HG03139 (cell line): ENCODE results near the gene SIX4.

Source experiments
- ATAC-seq: cut with Tn5 transposase; IDR thresholded peaks from one replicate; pipeline ENCODE4 v1.9.1; 2021; ENCODE audit not compliant: unreplicated experiment

The SIX4 gene

DNA sequence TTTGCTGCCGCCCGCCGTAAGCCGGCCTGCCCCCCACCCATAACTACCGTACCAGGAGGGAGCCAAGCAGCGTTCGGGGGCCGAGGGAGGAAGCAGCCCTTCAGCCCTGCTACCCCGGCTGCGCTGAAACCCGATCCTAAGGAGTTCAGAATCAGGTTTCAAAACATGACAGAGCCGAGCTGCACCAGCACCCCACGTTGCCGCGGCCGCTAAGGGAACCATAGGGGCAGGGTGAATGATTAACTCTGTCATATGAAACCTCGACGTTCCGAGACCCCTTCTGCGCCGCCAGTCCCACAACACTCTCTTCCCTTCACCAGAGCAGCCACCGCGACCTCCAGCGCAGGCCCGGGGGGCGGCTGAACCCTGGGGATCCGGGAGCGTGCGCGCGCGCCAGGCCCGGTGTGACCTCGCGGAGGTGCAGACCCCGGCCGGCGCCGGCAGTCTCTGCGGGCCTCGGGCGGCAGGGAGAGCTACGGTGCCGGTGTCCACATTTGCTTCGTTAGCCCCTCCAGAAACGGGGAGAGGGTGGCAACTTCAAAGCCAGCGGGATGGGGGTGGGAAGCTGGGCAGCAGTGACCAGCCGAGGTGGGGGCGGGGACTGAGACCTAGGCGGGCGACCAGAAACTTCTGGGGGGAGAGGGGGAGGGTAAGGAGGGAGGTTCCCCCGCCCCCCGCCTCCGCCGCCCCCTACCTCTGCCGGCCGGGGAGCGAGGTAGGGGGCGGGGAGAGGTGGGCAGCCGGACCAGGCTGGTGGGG, 1.6 kb downstream of the SIX4 start:
- ATAC-seq = peak; percentile 35

DNA sequence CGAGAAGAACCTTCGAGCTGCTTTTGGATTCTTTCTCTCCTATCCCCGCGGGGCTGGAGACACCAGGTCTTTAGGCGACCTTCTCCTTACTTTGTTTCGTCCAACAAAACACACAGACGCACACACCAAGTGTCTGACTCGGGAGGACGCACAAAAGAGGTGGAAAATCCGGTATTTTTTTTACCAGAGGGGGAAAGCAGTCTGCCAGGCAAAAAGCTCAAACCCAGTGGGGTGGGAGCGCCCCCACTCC, 2.1 kb downstream of the SIX4 start:
- ATAC-seq = no peak

DNA sequence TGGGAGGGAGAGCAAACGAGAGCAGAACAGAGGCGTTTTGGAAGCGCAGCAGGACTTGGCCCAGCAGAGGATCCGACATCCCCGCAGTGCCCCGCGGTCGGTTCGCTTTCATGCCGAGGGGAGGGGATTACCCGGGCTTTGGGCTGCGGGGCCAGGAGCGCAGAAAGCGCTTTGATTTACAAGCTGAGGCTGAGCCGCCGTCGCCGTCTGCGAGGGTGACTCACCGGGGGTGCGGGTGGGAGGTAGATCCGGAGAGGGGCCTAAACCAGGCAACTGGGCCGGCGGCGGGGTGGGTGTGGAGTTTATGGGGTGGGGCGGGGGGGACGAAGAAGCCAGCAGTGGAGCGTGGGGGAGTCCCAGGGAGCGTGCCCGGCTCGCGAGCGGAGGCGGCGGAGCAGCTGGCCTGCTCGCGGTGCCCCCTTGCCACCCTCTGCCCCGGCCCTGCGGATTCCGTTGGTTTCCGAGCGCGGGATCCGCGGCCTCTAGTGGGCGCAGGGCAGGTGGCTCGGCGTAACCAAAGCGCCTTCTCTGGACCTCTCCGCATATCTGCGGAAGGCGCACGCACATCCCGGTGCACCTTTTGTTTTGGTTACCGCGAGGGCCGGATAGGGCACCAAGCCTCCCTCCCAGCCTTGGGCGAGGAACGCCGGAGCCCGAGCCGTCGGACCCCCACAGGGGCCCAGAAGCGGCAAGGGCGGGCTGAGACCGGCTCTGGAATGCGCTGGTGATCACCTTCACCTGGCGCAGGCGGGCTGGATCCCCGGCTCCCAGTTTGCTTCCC, 2.6 kb downstream of the SIX4 start:
- no peak for ATAC-seq

DNA sequence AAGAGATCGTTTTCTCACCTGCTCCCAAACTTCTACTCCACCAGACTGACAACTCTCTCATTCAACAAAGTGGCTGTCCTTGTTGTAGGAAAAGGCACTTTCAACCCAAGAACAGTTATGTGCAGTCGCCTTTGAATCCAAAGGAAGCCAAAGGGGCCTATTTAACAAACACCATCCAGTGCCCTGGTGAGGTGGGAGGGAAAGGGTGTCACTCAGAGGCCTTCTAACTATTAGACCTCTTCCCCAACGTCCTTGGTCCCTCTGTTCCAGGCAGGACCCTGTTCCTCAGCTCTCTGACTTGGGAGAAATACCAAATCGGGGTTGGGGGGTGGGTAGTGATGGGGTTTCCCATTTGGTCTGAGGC, 3.2 kb downstream of the SIX4 start:
- no peak for ATAC-seq

DNA sequence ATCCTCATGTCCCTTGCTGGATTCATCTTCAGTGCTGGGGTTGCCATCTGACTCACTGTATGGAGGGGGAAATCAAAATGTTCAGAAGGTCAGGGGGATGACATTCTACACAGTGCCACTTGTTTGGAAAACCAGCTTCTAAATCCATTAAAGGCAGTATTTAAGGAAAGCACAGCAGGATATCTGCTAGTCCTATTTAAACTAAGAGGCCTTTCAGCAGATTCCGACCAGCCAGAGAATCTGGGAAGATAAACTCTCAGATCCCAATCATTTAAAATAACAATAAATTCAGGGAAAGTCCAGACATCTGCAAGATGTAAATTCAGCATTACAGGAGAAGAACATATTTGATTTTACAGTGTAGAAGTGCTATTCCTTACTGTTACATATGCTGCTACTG, 3.8 kb downstream of the SIX4 start:
- ATAC-seq = no peak

DNA sequence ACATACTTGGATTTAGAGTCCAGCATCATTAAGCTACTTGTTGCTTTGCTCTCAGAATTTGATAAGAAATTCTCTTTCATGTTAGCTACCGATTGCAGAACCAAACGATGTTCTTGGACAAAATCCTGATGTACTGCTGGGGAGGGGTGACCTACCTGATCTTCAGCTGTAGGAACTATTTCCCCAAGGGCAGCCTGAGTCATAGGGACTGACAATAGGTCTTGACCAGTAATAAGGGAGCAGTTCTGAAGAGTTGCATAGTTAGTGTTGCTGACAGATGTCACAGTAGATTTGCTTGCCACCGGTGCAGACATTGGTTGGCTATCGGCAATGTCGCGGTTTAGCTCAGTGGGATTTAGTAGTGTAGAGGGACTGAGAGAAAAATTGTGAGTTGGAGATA, 10.6 kb downstream of the SIX4 start:
- no peak for ATAC-seq

DNA sequence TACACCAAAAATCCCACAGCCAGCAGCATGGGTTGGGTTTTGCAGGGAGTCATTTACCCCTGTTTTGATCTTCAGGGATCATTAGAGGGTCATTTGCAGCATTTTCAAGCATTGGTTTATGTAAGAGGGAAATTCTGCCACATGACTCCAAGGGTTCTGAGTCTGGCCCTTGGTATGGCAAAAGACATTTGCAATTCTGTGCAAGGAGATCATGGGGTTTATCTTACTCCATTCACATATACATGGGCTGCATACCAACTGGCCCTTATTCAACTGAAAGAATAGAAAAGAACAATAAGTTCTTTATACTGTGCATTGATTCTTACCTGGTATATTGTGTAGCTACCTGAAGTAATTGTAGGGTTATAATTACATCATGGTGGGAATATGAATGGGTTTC, 13.7 kb downstream of the SIX4 start:
- ATAC-seq = no peak

DNA sequence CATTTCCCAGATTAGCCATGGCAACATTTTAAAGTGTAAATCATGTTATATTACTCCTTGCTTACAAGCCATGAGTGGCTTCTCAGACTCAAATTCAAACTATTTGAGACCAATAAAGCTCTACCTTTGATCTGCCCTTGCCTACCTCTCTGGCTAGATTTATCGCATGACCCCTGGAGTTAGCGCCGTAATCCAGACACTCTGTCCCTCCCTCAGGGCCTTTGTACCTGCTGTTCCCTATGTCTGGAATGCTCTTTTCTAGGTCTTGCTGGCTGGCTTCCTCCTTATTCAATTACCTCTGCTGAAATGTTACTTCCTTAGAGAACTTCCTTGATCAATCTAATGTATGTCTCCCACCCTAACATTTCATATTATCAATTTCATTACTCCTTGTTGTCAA, 16.3 kb downstream of the SIX4 start:
- ATAC-seq = no peak

DNA sequence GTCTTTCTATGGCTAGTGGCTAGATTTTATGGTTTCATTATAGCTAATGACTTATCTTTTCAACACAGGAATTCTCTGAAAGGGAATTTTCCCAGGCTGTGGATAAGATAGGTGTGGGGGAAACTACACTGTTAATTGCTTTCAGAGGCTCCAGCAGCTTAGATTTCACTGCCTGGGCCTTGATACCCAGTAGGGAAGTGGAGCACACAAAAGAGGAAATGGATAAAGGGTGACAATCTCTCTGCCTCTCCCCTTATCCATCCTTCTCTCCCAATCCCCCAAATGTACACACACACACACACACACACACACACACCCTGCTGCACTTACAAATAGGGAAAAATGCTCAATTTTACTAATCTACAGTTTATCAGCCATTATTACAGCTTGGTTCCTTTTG, 19.1 kb downstream of the SIX4 start:
- no peak for ATAC-seq

DNA sequence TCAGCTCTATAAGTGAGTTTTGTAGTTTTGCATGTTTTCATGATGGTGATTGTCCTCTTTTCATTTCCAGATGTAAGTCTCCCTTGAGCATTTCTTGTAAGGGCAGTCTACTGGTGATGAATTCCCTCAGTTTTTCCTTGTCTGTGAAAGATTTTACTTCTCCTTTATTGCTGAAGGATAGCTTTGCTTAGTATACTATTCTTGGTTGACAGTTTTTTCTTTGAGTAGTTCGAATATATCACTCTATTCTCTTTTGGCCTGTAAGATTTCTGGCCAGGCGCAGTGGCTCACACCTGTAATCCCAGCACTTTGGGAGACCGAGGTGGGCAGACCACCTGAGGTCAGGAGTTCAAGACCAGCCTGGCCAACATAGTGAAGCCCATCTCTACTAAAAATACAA, 23.6 kb downstream of the SIX4 start:
- no peak for ATAC-seq

DNA sequence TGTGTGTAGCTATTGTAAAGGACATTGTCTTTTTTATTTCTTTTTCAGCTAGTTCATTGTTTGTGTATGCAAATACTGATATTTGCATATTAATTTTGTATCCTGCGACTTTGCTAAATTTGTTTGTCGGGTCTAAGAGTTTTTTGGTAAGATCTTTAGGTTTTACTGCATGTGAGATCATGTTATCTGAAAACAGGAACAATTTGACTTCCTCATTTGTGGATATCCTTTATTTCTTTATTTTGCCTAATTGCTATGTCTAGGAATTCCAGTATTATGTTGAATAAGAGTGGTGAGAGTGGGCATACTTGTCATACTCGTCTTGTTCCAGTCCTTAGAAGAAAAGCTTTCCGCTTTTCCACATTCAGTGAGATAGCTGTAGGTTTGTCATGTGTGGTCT, 28.8 kb downstream of the SIX4 start:
- no peak for ATAC-seq

DNA sequence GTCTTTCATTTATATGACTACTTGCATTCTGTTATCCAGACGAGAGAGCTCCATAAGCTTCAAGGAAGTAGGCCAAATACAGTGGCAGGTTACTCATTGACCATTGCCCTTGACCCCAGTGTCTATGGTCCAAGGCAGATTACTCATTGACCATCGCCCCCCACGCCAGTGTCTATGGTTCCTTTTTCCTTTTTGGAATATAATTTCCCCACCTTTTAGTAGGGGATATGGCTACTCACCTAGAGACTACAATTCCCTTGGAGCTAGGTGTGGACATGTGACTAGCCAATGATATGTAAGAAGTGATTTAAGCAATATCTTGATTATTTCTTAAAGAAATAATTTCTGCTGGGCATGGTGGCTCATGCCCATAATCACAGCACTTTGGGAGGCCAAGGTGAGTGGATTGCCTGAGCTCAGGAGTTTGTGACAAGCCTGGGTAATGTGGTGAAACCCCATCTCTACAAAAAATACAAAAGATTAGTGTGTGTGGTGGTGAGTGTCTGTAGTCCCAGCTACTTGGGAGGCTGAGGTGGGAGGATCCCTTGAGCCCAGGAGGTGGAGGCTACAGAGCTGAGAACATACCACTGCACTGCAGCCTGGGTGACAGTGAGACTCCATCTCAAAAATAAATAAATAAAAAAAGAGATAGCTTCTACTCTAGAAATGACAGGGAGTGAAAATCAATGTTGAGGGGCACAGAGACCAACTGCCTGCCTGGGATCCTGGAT, 32.6 kb downstream of the SIX4 start:
- no peak for ATAC-seq

DNA sequence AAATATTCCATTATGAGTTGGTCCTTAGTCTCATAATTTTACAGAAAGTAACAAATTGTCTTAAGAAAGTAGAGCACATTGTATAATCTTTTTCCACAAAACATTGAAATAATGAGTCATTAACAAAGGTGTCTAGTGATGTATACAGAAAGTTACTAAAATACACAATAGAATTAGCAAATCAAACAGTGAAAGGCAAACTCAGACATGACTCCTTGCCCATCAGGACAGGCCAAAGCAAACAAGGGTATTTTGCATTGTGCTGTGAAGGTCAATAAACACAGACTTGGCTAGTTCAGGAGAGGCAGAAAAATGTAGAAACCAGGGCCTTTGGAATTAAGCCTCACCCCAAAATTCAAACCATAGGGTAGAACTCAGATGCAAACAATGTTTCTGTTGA, 37.3 kb downstream of the SIX4 start:
- no peak for ATAC-seq

DNA sequence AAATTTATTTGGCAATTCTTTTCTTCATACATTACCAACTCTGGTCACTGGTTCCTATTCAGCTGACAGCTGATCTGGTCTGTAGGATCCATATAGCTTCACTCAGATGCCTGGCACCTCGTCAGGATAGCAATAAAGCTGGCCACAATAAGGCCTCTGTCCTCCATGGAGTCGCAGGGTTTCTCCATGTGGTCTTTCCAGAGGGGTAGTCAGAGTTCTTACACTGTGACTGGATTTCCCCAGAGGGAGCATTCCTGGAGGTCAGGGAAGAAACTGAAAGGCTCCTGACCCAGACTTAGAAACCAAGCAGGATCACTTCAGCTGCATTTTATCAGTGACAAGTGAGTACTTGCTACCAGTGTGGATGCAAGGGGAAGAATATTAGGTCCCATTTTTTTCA, 39.9 kb downstream of the SIX4 start:
- ATAC-seq = no peak

DNA sequence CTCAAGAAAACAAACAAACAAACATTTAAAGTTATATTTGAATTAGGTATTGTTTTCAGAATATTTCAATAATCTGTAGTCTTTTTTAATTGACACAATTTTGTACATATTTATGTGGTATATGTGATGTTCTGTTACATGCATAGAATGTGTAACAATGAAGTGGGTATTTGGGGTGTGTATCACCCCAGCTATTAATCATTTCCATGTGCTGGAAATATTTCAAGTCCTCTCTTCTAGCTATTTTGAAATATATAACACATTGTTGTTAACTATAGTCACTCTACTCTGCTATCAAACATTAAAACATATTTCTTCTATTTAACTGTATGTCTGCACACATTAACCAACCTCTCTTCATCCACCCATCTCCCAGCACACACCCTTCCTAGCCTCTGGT, 42.9 kb downstream of the SIX4 start:
- no peak for ATAC-seq

DNA sequence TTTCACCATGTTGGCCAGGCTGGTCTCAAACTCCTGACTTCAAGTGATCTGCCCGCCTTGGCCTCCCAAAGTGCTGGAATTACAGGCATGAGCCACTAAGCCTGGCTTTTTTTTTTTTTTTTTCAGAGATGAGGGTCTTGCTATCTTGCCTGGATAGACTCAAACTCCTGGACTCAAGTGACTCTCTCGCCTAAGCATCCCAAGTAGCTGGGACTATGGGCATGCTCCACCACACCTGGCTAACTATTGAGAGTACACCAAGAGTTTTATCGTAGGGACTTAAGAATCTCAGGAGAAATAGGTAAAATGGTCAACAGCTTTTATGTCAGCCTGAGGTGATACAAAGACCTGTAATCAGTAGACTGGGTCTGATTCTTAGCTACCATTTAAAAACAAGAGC, 43.6 kb downstream of the SIX4 start:
- no peak for ATAC-seq

DNA sequence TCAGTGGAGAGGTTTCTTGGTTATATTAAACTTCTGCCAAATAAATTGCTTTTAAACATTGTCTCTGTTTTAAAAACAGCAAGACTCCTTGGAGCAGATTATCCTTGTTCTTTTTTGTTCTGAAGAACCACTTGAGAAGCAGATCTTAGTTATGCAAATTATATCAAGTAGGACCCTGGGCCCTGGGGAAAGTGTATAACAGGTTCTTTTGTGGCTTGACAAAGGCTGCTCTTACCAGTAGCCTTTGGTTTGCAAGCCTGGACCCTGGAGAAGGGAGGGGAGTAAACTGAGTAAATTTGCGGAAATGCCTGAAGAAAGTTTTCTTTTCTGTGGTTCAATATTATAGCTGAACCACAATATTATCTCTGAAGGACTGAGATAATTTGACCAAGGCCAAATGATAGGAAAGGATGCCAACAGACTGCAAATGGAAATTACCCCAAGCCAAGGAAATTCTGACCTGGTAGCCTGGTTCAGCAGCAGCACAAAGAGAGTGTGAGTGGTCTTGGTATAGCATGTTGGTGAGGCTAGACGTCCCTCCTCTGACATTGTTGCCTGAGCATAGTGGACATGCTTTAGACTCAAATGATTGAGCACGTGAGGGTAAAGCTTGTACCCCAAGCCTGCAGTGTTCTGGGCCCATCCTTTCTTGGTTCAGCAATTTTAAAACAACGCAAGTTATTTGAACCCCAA, 44.4 kb downstream of the SIX4 start:
- ATAC-seq = no peak

DNA sequence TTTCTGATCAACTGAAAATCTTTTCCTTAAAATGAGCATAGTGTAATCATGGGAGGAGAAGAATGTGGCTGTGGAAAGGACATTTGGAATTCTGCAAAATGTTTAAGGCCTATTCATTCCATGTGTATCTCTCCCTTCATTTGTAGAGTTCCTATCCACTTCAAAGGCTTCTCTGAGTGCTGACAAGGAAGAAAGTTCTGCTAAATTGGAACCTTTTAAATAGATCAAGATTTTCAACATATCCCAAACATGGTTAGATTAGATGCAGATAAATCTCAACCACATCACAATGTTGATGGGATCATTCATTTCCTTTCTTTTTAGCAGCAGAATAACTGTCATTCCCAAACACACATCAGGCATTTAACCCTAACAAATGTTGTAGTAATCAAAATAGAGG, 46.5 kb downstream of the SIX4 start:
- no peak for ATAC-seq

DNA sequence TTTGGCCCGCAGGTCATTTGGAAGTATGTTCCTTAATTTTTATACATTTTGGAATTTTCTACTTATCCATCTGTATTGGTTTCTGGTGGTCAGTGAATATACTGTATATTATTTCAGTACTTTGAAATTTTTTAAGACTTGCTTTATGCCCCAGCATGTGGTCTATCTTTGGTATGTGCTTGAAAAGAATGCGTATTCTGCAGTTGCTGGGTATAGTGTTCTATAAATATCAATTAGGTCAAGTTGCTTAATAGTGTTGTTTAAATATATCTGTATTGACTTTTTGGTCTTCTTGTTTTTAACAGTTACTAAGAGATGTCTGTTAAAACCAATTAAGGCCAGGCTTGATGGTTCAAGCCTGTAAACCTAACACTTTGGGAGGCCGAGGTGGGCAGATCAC, 53.2 kb downstream of the SIX4 start:
- ATAC-seq = no peak

DNA sequence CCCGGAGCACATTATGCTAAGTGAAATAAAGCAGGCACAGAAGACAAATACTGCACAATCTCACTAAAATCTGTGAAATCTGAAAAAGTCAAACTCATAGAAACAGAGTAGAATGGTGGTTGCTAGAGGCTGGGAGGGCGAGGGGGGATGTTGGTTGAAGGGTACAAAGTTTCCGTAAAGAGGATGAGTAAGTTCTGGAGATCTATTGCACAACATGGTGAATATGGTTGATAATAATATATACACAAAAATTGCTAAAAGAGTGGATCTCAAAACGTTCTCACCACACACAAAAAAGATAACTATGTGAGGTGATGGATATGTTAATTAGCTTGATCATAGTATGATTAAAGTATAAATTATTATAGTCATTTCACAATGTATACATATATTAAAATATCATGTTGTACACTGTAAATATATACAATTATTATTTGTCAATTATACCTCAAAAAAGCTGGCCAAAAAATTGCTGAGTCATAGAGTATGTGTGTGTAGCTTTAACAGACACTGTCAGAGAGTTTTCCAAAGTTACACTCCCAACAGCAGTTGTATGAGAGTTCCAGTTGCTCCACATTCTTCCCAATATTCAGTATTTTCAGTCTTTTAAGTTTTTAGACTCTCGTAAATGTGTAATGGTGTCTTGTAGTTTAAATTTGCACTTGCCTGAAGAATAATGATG, 55.6 kb downstream of the SIX4 start:
- ATAC-seq = no peak

DNA sequence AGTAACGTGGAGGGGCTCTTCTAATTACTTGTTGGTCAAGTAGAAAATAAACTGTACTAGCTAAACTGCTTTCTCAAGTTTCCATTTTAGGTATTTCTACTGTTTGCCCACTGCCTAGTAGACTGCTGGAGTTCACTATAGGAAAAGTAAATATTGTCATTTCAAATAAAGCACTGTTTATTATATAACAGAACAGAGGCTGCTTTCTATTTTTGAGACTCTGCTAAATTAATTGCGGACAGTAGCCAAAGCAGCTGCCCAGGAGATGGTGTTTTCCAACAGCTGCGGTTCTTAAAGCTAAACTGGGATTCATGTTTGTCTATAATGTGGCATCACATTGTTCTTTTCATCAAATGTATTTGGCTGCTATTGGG, 59.0 kb downstream of the SIX4 start:
- no peak for ATAC-seq
